ENCODE data around the gene RHOBTB3.

Gene RHOBTB3

DNA sequence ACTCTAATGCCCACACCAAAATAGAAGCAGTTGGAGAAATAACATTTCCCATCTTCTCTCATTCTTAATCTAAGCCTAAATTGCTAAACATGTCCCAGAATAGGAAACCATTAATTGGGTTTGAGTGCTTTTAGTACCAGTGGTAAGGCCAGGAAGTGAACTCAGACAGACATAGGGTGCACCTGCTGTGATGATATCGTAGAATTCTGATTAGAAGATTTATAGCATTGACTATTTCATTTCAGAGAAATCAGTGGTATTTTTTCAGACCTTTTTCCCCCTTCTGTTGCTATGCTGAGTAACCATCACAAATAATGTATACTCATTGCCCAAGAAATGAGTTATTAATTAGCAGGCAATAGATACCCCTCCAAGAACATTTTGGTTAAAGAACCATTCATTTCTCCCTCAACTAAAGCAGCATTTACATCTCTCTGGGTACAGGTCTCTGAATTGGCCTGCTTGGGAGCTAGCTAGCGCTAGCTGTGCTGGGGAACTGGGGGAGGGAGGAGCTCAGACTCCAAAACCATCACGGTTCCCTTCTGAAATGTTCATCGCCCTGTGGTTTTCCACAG is 84.1 kb downstream of the RHOBTB3 start:
- Histone ChIP-seq H3K27me3 (ENCODE audit: insufficient read depth, poor library complexity, severe bottlenecking) (no peaks in the 10 kb centered on the region), H3K4me3 (replicated peaks; ENCODE audit: insufficient read depth, low read length) (no peak overlapping the region), H3K27ac (replicated peaks) (no peak overlapping the region)
- no peak for TF ChIP-seq GABPA (IDR thresholded peaks at IDR 0.05; ENCODE audit: low read depth)
- TF ChIP-seq, protein P1, sequence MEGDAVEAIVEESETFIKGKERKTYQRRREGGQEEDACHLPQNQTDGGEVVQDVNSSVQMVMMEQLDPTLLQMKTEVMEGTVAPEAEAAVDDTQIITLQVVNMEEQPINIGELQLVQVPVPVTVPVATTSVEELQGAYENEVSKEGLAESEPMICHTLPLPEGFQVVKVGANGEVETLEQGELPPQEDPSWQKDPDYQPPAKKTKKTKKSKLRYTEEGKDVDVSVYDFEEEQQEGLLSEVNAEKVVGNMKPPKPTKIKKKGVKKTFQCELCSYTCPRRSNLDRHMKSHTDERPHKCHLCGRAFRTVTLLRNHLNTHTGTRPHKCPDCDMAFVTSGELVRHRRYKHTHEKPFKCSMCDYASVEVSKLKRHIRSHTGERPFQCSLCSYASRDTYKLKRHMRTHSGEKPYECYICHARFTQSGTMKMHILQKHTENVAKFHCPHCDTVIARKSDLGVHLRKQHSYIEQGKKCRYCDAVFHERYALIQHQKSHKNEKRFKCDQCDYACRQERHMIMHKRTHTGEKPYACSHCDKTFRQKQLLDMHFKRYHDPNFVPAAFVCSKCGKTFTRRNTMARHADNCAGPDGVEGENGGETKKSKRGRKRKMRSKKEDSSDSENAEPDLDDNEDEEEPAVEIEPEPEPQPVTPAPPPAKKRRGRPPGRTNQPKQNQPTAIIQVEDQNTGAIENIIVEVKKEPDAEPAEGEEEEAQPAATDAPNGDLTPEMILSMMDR (IDR thresholded peaks at IDR 0.05; ENCODE audit: insufficient read depth, low read length): no peak
- TF ChIP-seq SPI1 (IDR thresholded peaks at IDR 0.05; ENCODE audit: borderline replicate concordance, low read depth): no peak
- TF ChIP-seq, protein P2, sequence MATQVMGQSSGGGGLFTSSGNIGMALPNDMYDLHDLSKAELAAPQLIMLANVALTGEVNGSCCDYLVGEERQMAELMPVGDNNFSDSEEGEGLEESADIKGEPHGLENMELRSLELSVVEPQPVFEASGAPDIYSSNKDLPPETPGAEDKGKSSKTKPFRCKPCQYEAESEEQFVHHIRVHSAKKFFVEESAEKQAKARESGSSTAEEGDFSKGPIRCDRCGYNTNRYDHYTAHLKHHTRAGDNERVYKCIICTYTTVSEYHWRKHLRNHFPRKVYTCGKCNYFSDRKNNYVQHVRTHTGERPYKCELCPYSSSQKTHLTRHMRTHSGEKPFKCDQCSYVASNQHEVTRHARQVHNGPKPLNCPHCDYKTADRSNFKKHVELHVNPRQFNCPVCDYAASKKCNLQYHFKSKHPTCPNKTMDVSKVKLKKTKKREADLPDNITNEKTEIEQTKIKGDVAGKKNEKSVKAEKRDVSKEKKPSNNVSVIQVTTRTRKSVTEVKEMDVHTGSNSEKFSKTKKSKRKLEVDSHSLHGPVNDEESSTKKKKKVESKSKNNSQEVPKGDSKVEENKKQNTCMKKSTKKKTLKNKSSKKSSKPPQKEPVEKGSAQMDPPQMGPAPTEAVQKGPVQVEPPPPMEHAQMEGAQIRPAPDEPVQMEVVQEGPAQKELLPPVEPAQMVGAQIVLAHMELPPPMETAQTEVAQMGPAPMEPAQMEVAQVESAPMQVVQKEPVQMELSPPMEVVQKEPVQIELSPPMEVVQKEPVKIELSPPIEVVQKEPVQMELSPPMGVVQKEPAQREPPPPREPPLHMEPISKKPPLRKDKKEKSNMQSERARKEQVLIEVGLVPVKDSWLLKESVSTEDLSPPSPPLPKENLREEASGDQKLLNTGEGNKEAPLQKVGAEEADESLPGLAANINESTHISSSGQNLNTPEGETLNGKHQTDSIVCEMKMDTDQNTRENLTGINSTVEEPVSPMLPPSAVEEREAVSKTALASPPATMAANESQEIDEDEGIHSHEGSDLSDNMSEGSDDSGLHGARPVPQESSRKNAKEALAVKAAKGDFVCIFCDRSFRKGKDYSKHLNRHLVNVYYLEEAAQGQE (IDR thresholded peaks at IDR 0.05; ENCODE audit: insufficient replicate concordance, low read depth): no peak
- no peak for TF ChIP-seq POLR2AphosphoS5 (IDR thresholded peaks at IDR 0.05; ENCODE audit: low read depth)
- no peak for DNase-seq (ENCODE audit: low read depth in 1 of 2, low spot score in 1 of 2)

DNA sequence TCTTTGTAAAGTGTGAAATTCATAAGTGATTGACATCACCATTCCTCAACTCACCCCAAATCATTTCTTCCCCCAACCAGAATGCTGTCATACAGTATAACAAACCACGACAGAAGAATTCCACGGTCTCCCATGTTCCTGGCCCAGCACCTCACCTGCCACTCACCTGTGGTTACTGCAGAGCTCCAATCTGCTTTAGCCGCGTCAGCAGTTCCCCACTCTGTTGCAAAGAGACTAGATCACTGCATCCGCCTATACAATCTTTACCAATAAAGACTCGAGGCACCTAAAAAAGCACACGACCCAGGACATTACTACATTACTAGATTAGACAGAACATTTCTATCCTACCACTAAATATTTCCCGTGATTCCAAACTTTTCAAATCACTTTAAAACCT is 85.2 kb downstream of the RHOBTB3 start:
- H3K27me3 ChIP-seq (ENCODE audit: insufficient read depth, poor library complexity, severe bottlenecking): no peaks in the 10 kb centered on the region
- no peak for DNase-seq (ENCODE audit: low read depth in 1 of 2, low spot score in 1 of 2)

DNA sequence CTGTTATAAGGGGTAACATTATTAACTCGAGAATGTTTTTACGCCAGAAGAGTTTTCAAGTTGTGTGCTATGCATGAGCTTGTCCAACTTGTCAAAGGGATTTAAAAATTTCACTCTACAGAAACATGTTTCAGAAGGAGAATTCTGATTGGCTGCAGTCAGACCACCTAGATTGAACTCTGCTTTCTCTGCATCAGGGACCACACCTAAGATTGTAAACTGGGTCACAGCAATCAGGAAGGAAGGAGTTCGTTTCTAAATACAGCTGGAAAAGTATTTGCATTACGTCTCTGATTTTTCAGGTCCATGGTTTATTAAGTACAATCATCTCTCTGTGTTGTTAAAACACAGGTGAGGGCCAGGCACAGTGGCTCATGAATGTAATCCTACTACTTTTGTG is 85.6 kb downstream of the RHOBTB3 start:
- DNase-seq (ENCODE audit: low read depth in 1 of 2, low spot score in 1 of 2): no peak
- Histone ChIP-seq H3K27ac (replicated peaks) (0 out of 2 replicates have a peak overlapping the region, but pooled peaks have one; percentile 19), H3K27me3 (ENCODE audit: insufficient read depth, poor library complexity, severe bottlenecking) (no peaks in the 10 kb centered on the region), H3K4me3 (replicated peaks; ENCODE audit: insufficient read depth, low read length) (no peak overlapping the region)
- TF ChIP-seq, protein P1 (IDR thresholded peaks at IDR 0.05; ENCODE audit: insufficient read depth, low read length): no peak
- no peak for TF ChIP-seq SPI1 (IDR thresholded peaks at IDR 0.05; ENCODE audit: borderline replicate concordance, low read depth)
- TF ChIP-seq, protein P2 (IDR thresholded peaks at IDR 0.05; ENCODE audit: insufficient replicate concordance, low read depth): no peak
- no peak for TF ChIP-seq POLR2AphosphoS5 (IDR thresholded peaks at IDR 0.05; ENCODE audit: low read depth)
- TF ChIP-seq GABPA (IDR thresholded peaks at IDR 0.05; ENCODE audit: low read depth): no peak

More for the DNA sequence above, 85.2 kb downstream of the RHOBTB3 start:
- Histone ChIP-seq H3K27ac (replicated peaks) (no peak overlapping the region), H3K4me3 (replicated peaks; ENCODE audit: insufficient read depth, low read length) (no peak overlapping the region)
- no peak for TF ChIP-seq POLR2AphosphoS5 (IDR thresholded peaks at IDR 0.05; ENCODE audit: low read depth)
- TF ChIP-seq GABPA (IDR thresholded peaks at IDR 0.05; ENCODE audit: low read depth): no peak
- no peak for TF ChIP-seq SPI1 (IDR thresholded peaks at IDR 0.05; ENCODE audit: borderline replicate concordance, low read depth)
- TF ChIP-seq, protein P1 (IDR thresholded peaks at IDR 0.05; ENCODE audit: insufficient read depth, low read length): no peak
- TF ChIP-seq, protein P2 (IDR thresholded peaks at IDR 0.05; ENCODE audit: insufficient replicate concordance, low read depth): no peak
